ENCODE measurements around the gene APAF1. TPM values are rescaled to one million over a fixed set of nuclear protein-coding genes. Genes with fewer than 3 reads are reported as not detected.

The APAF1 gene
- total and polyA plus RNA-seq, 10 of the 15 experiments (the other 5 are each of a cell fraction or from before 2014, with no cell fraction given): 4.2 to 19.1 (median 14.2) TPM

- peaks cover 0 to 16% of the 10 kb centered on the region in 2 experiments; a peak in 3 of 4 replicates for H3K36me3 ChIP-seq (ENCODE audit: control insufficient read depth in 2 of 2, insufficient read depth in 2 of 2, low read length in 1 of 2)
- FAIRE-seq: no peak
- H2AFZ ChIP-seq (ENCODE audit: control insufficient read depth, low read depth, low read length): no peak overlapping the region
- 72% methylated on average over 3 of the region's 3 CpGs for WGBS (ENCODE audit: insufficient coverage, insufficient replicate concordance, low lambda C conversion rate, missing lambda C conversion rate)
- no peaks in the 10 kb centered on the region for H4K20me1 ChIP-seq (ENCODE audit: control insufficient read depth, insufficient read depth)
- H3K9me3 ChIP-seq (replicated peaks; ENCODE audit: control insufficient read depth, insufficient read depth, low read length): no peaks in the 10 kb centered on the region
- no peaks in the 10 kb centered on the region for H3K79me2 ChIP-seq (ENCODE audit: control insufficient read depth, insufficient read depth, low read length)
- no peaks in the 10 kb centered on the region for H3K4me1 ChIP-seq (ENCODE audit: control insufficient read depth, insufficient read depth, low read length)
- no TSS peak for BruUV-seq (replicated peaks)
- intact Hi-C loops (cut with micrococcal nuclease; ENCODE audit: unreplicated experiment): no loop called here
- SMC1A ChIA-PET (ENCODE audit: uncharacterized antibody, unreplicated experiment): interaction anchor here (0.7 to 2.2 kb wide), 2 partner anchors 22 to 103 kb away, joined by 3 to 5 read pairs; no protein-coding TSS in a partner anchor
- RAD21 ChIA-PET (ENCODE audit: unreplicated experiment): no interaction called here
- H3K9ac ChIP-seq (ENCODE audit: control insufficient read depth, insufficient read depth, low read length): no peak overlapping the region
- no peak for TF ChIP-seq CHD1 (IDR thresholded peaks at IDR 0.05; ENCODE audit: low read depth, low read length)
- no peak for TF ChIP-seq IRF4 (IDR thresholded peaks at IDR 0.05; ENCODE audit: low read depth, low read length)
- TF ChIP-seq RAD51 (IDR thresholded peaks at IDR 0.05): no peak
- TF ChIP-seq TCF12 (IDR thresholded peaks at IDR 0.05; ENCODE audit: low read depth, low read length): no peak
- no peak for TF ChIP-seq DPF2 (IDR thresholded peaks at IDR 0.05)
- TF ChIP-seq MXI1 (IDR thresholded peaks at IDR 0.05; ENCODE audit: low read depth, low read length): no peak
- no peak for TF ChIP-seq ATF3 (IDR thresholded peaks at IDR 0.05; ENCODE audit: borderline replicate concordance, extremely low read depth, low read depth, low read length)
- TF ChIP-seq ZNF274 (IDR thresholded peaks at IDR 0.05; ENCODE audit: insufficient read depth, insufficient read length): no peak
- TF ChIP-seq FOXK2 (IDR thresholded peaks at IDR 0.05): no peak
- no peak for TF ChIP-seq SUPT20H (IDR thresholded peaks at IDR 0.05; ENCODE audit: borderline replicate concordance, control insufficient read depth, low read depth, low read length)
- no peak for TF ChIP-seq RB1 (IDR thresholded peaks at IDR 0.05; ENCODE audit: borderline replicate concordance)
- TF ChIP-seq SMC3 (IDR thresholded peaks at IDR 0.05; ENCODE audit: borderline replicate concordance, low read length): no peak
- no peak for TF ChIP-seq ZNF622 (IDR thresholded peaks at IDR 0.05)
- TF ChIP-seq CEBPZ (IDR thresholded peaks at IDR 0.05; ENCODE audit: low read depth, low read length): no peak
- no peak for TF ChIP-seq E2F4 (IDR thresholded peaks at IDR 0.05; ENCODE audit: low read depth, low read length)
- TF ChIP-seq CUX1 (IDR thresholded peaks at IDR 0.05; ENCODE audit: insufficient replicate concordance, low read depth, low read length): no peak
- in situ Hi-C loops (cut with MboI): no loop called here
- no peak overlapping the region for H3K27ac ChIP-seq (ENCODE audit: control insufficient read depth, insufficient read depth)
- no peak for DNase-seq (ENCODE audit: low read depth, low spot score)
- POLR2A ChIA-PET: interaction anchor here (0.6 kb wide), 1 partner anchor 39 kb away, joined by 4 read pairs; no protein-coding TSS in a partner anchor
- no peak overlapping the region for H3K4me2 ChIP-seq (ENCODE audit: control insufficient read depth, insufficient read depth)
- H3K4me3 ChIP-seq: no peak overlapping the region
- ATAC-seq: no peak
- CTCF ChIA-PET: interaction anchor here (0.6 to 2.6 kb wide), 5 partner anchors 9 to 329 kb away, joined by 3 to 8 read pairs (median 4); no protein-coding TSS in a partner anchor
- H3K27me3 ChIP-seq (replicated peaks in 1 of 2; ENCODE audit: control insufficient read depth in 2 of 2, insufficient read depth in 2 of 2, low read length in 1 of 2): no peaks in the 10 kb centered on the region
Observed at GRCh38 chr12:98669751-98670150, 24.7 kb downstream of the APAF1 start.
